AG04450 (cell line): ENCODE data around the gene SMCO2. TPM values are rescaled to one million over a fixed set of nuclear protein-coding genes. Genes with fewer than 3 reads are reported as not detected.
A peak's percentile ranks its signal among the peaks of the same experiment; 100 is the strongest.

Experiments
- CTCF ChIA-PET: fragments of 300-600, 350-600 bp; formaldehyde crosslinking; extraction: SDS; loops from one replicate; lab custom pipeline; 2022; ENCODE audit warnings: antibody characterized with exemption, inconsistent platforms; lab: Charles Lee
- POLR2A ChIA-PET: fragments of 350-600 bp; formaldehyde crosslinking; extraction: SDS; loops from one replicate; lab custom pipeline; 2021; ENCODE audit warnings: antibody characterized with exemption, inconsistent platforms; lab: Yijun Ruan, JAX
- DNase-seq: peaks from one replicate; pipeline ENCODE4 v3.0.0-alpha.2; 2011; ENCODE audit warnings: low read depth, low spot score
- H3K27ac ChIP-seq: one replicate; pipeline ENCODE4 v1.5.1; 2012; ENCODE audit warnings: low read depth, low read length, control low read depth
- H3K27me3 ChIP-seq: one replicate; pipeline ENCODE4 v1.6.0; 2012; ENCODE audit warnings: low read length; ENCODE audit not compliant: control insufficient read depth, insufficient read depth
- H3K4me3 ChIP-seq: 2 replicates; pipeline ENCODE4 v1.5.1; 2011; ENCODE audit warnings: mild to moderate bottlenecking, low read depth, low read length, control low read depth
- H3K9me3 ChIP-seq: 2 replicates; pipeline ENCODE4 v1.5.1; 2012; ENCODE audit warnings: low read length; ENCODE audit not compliant: control insufficient read depth, insufficient read depth
- polyA plus RNA-seq: library from polyadenylated mRNA; depleted of rRNA; stranded (reverse); fragments of >200 nt; gene quantifications from 2 replicates; pipeline ENCODE4 v1.2.3, GENCODE V29; 2011
- TF ChIP-seq, protein P1 (sequence below): IDR thresholded peaks from 2 replicates; pipeline ENCODE4 v1.5.1; 2011; ENCODE audit warnings: low read depth, low read length, control low read depth, inconsistent platforms

Gene SMCO2
- polyA plus RNA-seq, 1 experiment: 0.55 TPM

DNA sequence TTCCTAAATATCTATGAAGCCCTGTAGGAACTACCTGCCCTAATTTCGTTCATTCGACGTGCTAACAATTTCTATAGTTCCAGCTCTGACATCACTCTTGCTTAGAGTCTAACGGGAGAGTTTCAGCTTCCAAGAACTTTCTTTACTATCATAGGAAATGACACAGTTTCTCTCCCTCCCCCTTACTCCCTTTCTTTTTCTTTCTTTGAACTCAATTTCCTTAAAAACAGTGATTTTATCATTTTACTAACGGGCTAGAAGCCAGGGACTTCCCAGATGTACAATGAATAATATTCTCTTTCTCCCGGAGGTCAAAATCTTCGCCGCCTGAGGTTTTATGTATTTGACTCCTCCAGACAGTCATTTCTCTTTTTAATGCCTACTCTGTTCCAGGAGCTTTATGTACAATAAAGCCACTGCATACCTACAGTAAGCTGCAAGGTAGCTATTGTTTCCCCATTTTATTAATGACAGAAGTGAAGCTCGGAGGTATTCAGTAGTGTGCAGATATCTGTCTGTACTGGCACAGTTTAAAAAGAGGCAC is 15.7 kb downstream of the SMCO2 start:
- no peak overlapping the region; the same call in 1 of the 2 replicates for H3K4me3 ChIP-seq
- POLR2A ChIA-PET: interaction anchor here (1.3 kb wide), 1 partner anchor 12 kb away, joined by 4 read pairs; no protein-coding TSS in a partner anchor
- no peaks in the 10 kb centered on the region for H3K27me3 ChIP-seq
- CTCF ChIA-PET: interaction anchor here (1.4 kb wide), 1 partner anchor 25 kb away, joined by 3 read pairs; no protein-coding TSS in a partner anchor
- H3K27ac ChIP-seq: no peak overlapping the region
- TF ChIP-seq, protein P1, sequence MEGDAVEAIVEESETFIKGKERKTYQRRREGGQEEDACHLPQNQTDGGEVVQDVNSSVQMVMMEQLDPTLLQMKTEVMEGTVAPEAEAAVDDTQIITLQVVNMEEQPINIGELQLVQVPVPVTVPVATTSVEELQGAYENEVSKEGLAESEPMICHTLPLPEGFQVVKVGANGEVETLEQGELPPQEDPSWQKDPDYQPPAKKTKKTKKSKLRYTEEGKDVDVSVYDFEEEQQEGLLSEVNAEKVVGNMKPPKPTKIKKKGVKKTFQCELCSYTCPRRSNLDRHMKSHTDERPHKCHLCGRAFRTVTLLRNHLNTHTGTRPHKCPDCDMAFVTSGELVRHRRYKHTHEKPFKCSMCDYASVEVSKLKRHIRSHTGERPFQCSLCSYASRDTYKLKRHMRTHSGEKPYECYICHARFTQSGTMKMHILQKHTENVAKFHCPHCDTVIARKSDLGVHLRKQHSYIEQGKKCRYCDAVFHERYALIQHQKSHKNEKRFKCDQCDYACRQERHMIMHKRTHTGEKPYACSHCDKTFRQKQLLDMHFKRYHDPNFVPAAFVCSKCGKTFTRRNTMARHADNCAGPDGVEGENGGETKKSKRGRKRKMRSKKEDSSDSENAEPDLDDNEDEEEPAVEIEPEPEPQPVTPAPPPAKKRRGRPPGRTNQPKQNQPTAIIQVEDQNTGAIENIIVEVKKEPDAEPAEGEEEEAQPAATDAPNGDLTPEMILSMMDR: no peak
- DNase-seq: peak; percentile 26
- H3K9me3 ChIP-seq: no peaks in the 10 kb centered on the region

DNA sequence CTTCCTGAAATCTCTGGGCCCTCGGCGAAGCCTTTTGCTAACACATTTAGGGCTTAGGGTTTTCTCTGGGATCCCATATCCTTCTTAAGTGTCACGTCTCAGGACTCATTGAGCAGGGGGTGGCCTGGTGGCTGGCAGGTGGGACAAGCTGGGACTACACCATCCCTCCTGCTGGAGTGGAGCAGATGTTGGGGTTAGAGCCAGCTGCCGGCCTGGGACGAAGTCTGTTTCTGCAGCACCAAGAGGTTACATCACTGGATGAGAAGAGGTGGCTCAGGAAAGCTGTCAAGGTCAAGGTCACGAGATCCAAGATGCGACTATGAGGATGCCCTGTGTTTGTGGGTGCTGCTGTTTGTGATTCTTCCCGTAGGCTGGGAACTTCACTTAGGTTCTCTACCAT is 16.3 kb downstream of the SMCO2 start:
- POLR2A ChIA-PET: interaction anchor here (1.3 kb wide), 2 partner anchors 12 to 54 kb away, joined by 3 to 4 read pairs; no protein-coding TSS in a partner anchor
- Histone ChIP-seq H3K4me3 (no peak overlapping the region), H3K27ac (no peak overlapping the region), H3K27me3 (no peaks in the 10 kb centered on the region), H3K9me3 (no peaks in the 10 kb centered on the region)
- TF ChIP-seq, protein P1: no peak
- DNase-seq: no peak
- CTCF ChIA-PET: no interaction called here

DNA sequence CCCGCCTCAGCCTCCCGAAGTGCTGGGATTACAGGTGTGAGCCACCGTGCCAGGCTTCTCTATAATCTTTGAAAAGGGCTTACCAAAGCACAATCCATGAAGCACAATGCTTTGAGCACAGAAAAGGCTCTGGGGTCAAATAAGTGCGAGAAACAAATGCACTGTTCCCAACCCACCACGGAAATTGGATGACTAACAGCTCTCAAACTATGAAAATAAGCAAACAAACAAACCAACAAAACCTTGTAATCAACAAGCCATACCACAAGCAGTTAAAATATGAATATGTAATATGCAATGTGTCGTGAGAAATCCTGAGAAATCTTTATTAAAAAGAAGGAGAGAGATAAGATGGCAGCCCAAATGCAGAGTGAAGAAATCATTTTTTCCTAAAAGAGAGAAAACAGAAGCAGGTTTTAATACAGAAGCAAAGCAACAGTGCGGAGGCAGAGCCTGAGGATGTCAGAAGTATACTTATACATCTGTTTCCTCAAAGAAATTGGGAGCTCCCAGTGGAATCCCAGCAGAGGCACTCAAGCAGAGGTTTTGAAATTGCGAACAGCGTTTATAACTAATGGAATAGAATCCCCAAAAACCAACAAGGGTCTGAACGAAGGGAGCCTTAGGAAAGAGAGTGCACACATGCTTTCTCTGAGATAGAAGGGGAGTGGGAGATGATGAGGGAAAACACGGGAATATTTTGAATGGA is 17.1 kb downstream of the SMCO2 start:
- no peak for DNase-seq
- Histone ChIP-seq H3K27me3 (no peaks in the 10 kb centered on the region), H3K9me3 (no peaks in the 10 kb centered on the region), H3K27ac (peak overlapping the region; percentile 42), H3K4me3 (no peak overlapping the region)
- TF ChIP-seq, protein P1: no peak
- ChIA-PET CTCF (no interaction called here), POLR2A (interaction anchor here (1.3 kb wide), 1 partner anchor 53 kb away, joined by 3 read pairs; no protein-coding TSS in a partner anchor)

DNA sequence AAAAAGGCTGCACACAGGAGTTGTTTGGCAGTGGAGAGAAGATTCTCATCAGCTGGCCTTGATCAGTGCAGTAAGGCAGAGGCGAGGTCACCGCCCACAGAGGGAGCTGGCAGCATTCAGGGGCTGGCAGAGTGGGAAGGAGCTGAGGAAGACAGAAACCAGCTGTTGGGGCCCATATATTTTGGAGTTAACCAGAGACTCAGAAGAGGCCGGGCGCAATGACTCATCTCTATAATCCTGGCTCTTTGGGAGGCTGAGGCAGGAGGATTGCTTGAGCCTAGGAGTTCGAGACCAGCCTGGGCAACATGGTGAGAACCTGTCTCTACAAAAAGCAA is 17.7 kb downstream of the SMCO2 start:
- ChIA-PET POLR2A (interaction anchor here (1.3 kb wide), 1 partner anchor 53 kb away, joined by 3 read pairs; no protein-coding TSS in a partner anchor), CTCF (no interaction called here)
- Histone ChIP-seq H3K9me3 (no peaks in the 10 kb centered on the region), H3K27ac (peak overlapping the region; percentile 42), H3K27me3 (no peaks in the 10 kb centered on the region), H3K4me3 (no peak overlapping the region)
- DNase-seq: peak; percentile 51
- TF ChIP-seq, protein P1: no peak

DNA sequence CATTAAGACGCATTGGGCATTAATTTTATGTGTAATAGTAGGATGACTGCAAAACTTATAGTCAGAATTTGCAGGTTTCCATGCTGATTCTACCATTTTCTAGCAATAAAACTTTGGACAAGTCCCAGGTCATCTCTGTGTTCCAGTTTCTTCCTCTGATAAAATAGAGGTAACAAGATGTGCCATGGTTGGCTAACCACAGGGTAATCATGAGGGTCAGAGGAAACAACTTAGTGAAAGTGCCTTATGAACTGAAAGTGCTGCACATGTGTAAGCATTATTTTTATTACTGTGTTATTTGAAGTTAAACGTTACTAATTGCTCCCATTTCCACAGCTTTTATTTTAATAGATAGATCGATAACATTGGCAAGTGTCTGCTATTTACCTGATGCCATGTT is 21.1 kb downstream of the SMCO2 start:
- CTCF ChIA-PET: no interaction called here
- no peak for DNase-seq
- TF ChIP-seq, protein P1: no peak
- no peak overlapping the region for H3K27ac ChIP-seq
- H3K9me3 ChIP-seq: no peaks in the 10 kb centered on the region
- POLR2A ChIA-PET: no interaction called here
- no peak overlapping the region for H3K4me3 ChIP-seq
- H3K27me3 ChIP-seq: no peaks in the 10 kb centered on the region
